Liver (tissue), 9 donors: Measurements from ENCODE around the gene ZNFX1. TPM values are rescaled to one million over a fixed set of nuclear protein-coding genes. Genes with fewer than 3 reads are reported as not detected.

ENCODE experiments used
- DNase-seq: peaks from one replicate; pipeline ENCODE4 v3.0.0-alpha.2; 2017; ENCODE audit warnings: low spot score
- H3K27ac ChIP-seq, 2 donors: one replicate each; pipeline ENCODE4 v1.7.0; 2013; ENCODE audit warnings: inconsistent platforms in 2 of 2, low read length in 2 of 2, control low read depth in 1 of 2, low read depth in 1 of 2, mild to moderate bottlenecking in 1 of 2
- H3K27me3 ChIP-seq, 4 donors: one replicate each; pipeline versions ENCODE4 v1.6.1 to v1.7.0; 2013; ENCODE audit warnings: low read length in 3 of 4, inconsistent platforms in 1 of 4, mild to moderate bottlenecking in 1 of 4, moderate library complexity in 1 of 4; ENCODE audit not compliant: control insufficient read depth in 4 of 4, insufficient read depth in 4 of 4
- H3K36me3 ChIP-seq, 4 donors: one replicate each; pipeline versions ENCODE4 v1.6.1 to v1.7.0; 2013; ENCODE audit warnings: low read length in 3 of 4, mild to moderate bottlenecking in 3 of 4, low read depth in 1 of 4, moderate library complexity in 1 of 4; ENCODE audit not compliant: control insufficient read depth in 4 of 4, insufficient read depth in 3 of 4
- H3K4me1 ChIP-seq, 4 donors: one replicate each; pipeline versions ENCODE4 v1.6.1 to v1.7.0; 2013; ENCODE audit warnings: low read length in 3 of 4, mild to moderate bottlenecking in 3 of 4, moderate library complexity in 1 of 4; ENCODE audit not compliant: control insufficient read depth in 4 of 4, insufficient read depth in 4 of 4
- H3K4me3 ChIP-seq, 3 donors: one replicate each; pipeline versions ENCODE4 v1.6.1 to v1.7.0; 2013; ENCODE audit warnings: low read length in 3 of 3, control low read depth in 1 of 3, low read depth in 1 of 3, mild to moderate bottlenecking in 1 of 3
- H3K9ac ChIP-seq, 2 donors: one replicate each; pipeline ENCODE4 v1.7.0; 2013; ENCODE audit warnings: low read length in 2 of 2, mild to moderate bottlenecking in 2 of 2, moderate library complexity in 2 of 2, control low read depth in 1 of 2, low read depth in 1 of 2
- H3K9me3 ChIP-seq, 4 donors: one replicate each; pipeline versions ENCODE4 v1.6.1 to v1.7.0; 2013; ENCODE audit warnings: low read length in 3 of 4; ENCODE audit not compliant: control insufficient read depth in 4 of 4
- EGR1 ChIP-seq, 2 donors: IDR thresholded peaks; 2 replicates each; pipeline ENCODE4 v1.6.1; 2016 to 2018; ENCODE audit warnings: antibody characterized with exemption in 2 of 2, low read depth in 2 of 2
- FOXA1 ChIP-seq: IDR thresholded peaks from 2 replicates; pipeline ENCODE4 v1.6.1; 2016; ENCODE audit warnings: antibody characterized with exemption
- FOXA2 ChIP-seq: IDR thresholded peaks from 2 replicates; pipeline ENCODE4 v1.6.1; 2016; ENCODE audit warnings: antibody characterized with exemption
- GABPA ChIP-seq, 2 donors: IDR thresholded peaks in 1 of 2; conservative IDR thresholded peaks in 1 of 2; 2 replicates each; pipeline ENCODE4 v1.6.1; 2016; ENCODE audit warnings: antibody characterized with exemption in 2 of 2, mild to moderate bottlenecking in 1 of 2, moderate library complexity in 1 of 2
- HNF4A ChIP-seq, 2 donors: conservative IDR thresholded peaks; 2 replicates each; pipeline ENCODE4 v1.6.1; 2016; ENCODE audit warnings: antibody characterized with exemption in 2 of 2, mild to moderate bottlenecking in 2 of 2
- HNF4G ChIP-seq: IDR thresholded peaks from 2 replicates; pipeline ENCODE4 v1.6.1; 2016; ENCODE audit warnings: antibody characterized with exemption
- JUND ChIP-seq, 2 donors: IDR thresholded peaks; 2 replicates each; pipeline ENCODE4 v1.6.1; 2016; ENCODE audit warnings: antibody characterized with exemption in 2 of 2
- NR2F2 ChIP-seq: IDR thresholded peaks from 2 replicates; pipeline ENCODE4 v1.6.1; 2016; ENCODE audit warnings: antibody characterized with exemption
- RAD21 ChIP-seq, 2 donors: IDR thresholded peaks; 2 replicates each; pipeline ENCODE4 v1.6.1; 2016; ENCODE audit warnings: antibody characterized with exemption in 2 of 2, mild to moderate bottlenecking in 2 of 2
- RXRA ChIP-seq, 2 donors: IDR thresholded peaks; 2 replicates each; pipeline ENCODE4 v1.6.1; 2017 to 2018; ENCODE audit warnings: antibody characterized with exemption in 2 of 2, mild to moderate bottlenecking in 1 of 2
- SP1 ChIP-seq: IDR thresholded peaks from 2 replicates; pipeline ENCODE4 v1.6.1; 2018; ENCODE audit warnings: antibody characterized with exemption, mild to moderate bottlenecking
- TAF1 ChIP-seq: conservative IDR thresholded peaks from 2 replicates; pipeline ENCODE4 v1.6.1; 2016; ENCODE audit warnings: antibody characterized with exemption, mild to moderate bottlenecking
- YY1 ChIP-seq: IDR thresholded peaks from 2 replicates; pipeline ENCODE4 v1.6.1; 2016; ENCODE audit warnings: antibody characterized with exemption, mild to moderate bottlenecking
- WGBS: extraction: QIAGEN DNeasy Blood & Tissue Kit; methylation state at CpG from one replicate; pipeline ENCODE4 v1.1.7; 2013; 5-methylcytosine and 5-hydroxymethylcytosine counted together
- polyA plus RNA-seq, 2 donors: library from polyadenylated mRNA; stranded (reverse) in 1 of 2; unstranded in 1 of 2; fragments of 200-250 nt in 1 of 2; fragments of >200 nt in 1 of 2; fragmentation: Nextera tagmentation in 1 of 2; extraction: Ambion mirVana in 1 of 2; gene quantifications; one replicate each; pipeline versions ENCODE4 v1.2.1 to v1.2.3, GENCODE V29; 2013 to 2015
- total RNA-seq, 2 donors: library from RNA; depleted of rRNA; stranded (reverse); fragments of >200 nt; gene quantifications; one replicate each; pipeline ENCODE4 v1.2.3, GENCODE V29; 2014
- TF ChIP-seq, protein P1 (sequence below): IDR thresholded peaks from 2 replicates; pipeline ENCODE4 v1.6.1; 2016; ENCODE audit warnings: antibody characterized with exemption
- TF ChIP-seq, protein P2 (sequence below): fragments of 150-350 bp; IDR thresholded peaks from 2 replicates; pipeline ENCODE4 v1.5.1; 2017; ENCODE audit warnings: improper control_type of control experiment, low read depth, low read length; ENCODE audit not compliant: missing input control
- TF ChIP-seq, protein P3 (sequence below): IDR thresholded peaks from 2 replicates; pipeline ENCODE4 v1.6.1; 2016; ENCODE audit warnings: antibody characterized with exemption, mild to moderate bottlenecking
- TF ChIP-seq, protein P4 (sequence below): IDR thresholded peaks from 2 replicates; pipeline ENCODE4 v1.6.1; 2016; ENCODE audit warnings: antibody characterized with exemption
- TF ChIP-seq, protein P5 (sequence below): IDR thresholded peaks from 2 replicates; pipeline ENCODE4 v1.6.1; 2016; ENCODE audit warnings: antibody characterized with exemption
- donor health status: healthy.
- donor health status: healthy.
- donor health status: healthy.
- donor health status: healthy.
- donor health status: healthy.

The ZNFX1 gene
- total and polyA plus RNA-seq, 4 donors, result 6.9 to 16.1 (median 8.7) TPM

DNA sequence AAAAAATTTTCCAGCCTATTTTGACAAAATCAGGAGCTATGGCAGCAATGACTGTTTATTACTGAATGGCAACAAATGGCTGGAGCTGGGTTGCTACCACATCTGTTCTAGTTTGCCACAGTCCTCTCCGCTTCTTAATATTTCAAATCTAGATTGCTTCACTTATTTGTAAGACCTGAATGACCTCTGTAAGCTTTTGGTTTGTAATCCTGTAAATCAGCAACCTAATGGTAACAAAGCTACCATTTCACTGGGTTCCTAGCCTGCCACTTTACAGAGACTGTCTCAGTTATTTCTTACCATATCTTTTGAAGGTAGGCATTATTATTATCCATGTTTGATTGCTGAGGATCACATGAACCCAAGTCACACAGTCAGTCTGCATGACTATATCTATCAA is 15.4 kb downstream of the ZNFX1 start:
- no peak overlapping the region for H3K9ac ChIP-seq
- no peak for TF ChIP-seq FOXA2
- peak; percentile 66 for TF ChIP-seq YY1
- no peak for TF ChIP-seq NR2F2
- TF ChIP-seq FOXA1, result no peak
- TF ChIP-seq, protein P1, sequence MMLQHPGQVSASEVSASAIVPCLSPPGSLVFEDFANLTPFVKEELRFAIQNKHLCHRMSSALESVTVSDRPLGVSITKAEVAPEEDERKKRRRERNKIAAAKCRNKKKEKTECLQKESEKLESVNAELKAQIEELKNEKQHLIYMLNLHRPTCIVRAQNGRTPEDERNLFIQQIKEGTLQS, result no peak
- no peak for TF ChIP-seq GABPA (IDR thresholded peaks at IDR 0.05 in 1 of 2, conservative IDR thresholded peaks at IDR 0.05 in 1 of 2)
- TF ChIP-seq, protein P2, sequence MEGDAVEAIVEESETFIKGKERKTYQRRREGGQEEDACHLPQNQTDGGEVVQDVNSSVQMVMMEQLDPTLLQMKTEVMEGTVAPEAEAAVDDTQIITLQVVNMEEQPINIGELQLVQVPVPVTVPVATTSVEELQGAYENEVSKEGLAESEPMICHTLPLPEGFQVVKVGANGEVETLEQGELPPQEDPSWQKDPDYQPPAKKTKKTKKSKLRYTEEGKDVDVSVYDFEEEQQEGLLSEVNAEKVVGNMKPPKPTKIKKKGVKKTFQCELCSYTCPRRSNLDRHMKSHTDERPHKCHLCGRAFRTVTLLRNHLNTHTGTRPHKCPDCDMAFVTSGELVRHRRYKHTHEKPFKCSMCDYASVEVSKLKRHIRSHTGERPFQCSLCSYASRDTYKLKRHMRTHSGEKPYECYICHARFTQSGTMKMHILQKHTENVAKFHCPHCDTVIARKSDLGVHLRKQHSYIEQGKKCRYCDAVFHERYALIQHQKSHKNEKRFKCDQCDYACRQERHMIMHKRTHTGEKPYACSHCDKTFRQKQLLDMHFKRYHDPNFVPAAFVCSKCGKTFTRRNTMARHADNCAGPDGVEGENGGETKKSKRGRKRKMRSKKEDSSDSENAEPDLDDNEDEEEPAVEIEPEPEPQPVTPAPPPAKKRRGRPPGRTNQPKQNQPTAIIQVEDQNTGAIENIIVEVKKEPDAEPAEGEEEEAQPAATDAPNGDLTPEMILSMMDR, result no peak
- no peak for TF ChIP-seq SP1
- TF ChIP-seq JUND (IDR thresholded peaks at IDR 0.05), result no peak
- TF ChIP-seq, protein P3, sequence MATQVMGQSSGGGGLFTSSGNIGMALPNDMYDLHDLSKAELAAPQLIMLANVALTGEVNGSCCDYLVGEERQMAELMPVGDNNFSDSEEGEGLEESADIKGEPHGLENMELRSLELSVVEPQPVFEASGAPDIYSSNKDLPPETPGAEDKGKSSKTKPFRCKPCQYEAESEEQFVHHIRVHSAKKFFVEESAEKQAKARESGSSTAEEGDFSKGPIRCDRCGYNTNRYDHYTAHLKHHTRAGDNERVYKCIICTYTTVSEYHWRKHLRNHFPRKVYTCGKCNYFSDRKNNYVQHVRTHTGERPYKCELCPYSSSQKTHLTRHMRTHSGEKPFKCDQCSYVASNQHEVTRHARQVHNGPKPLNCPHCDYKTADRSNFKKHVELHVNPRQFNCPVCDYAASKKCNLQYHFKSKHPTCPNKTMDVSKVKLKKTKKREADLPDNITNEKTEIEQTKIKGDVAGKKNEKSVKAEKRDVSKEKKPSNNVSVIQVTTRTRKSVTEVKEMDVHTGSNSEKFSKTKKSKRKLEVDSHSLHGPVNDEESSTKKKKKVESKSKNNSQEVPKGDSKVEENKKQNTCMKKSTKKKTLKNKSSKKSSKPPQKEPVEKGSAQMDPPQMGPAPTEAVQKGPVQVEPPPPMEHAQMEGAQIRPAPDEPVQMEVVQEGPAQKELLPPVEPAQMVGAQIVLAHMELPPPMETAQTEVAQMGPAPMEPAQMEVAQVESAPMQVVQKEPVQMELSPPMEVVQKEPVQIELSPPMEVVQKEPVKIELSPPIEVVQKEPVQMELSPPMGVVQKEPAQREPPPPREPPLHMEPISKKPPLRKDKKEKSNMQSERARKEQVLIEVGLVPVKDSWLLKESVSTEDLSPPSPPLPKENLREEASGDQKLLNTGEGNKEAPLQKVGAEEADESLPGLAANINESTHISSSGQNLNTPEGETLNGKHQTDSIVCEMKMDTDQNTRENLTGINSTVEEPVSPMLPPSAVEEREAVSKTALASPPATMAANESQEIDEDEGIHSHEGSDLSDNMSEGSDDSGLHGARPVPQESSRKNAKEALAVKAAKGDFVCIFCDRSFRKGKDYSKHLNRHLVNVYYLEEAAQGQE, result no peak
- TF ChIP-seq, protein P4, sequence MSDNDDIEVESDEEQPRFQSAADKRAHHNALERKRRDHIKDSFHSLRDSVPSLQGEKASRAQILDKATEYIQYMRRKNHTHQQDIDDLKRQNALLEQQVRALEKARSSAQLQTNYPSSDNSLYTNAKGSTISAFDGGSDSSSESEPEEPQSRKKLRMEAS, result no peak
- TF ChIP-seq RAD21 (IDR thresholded peaks at IDR 0.05), result no peak
- TF ChIP-seq EGR1 (IDR thresholded peaks at IDR 0.05; ENCODE audit: low read depth in 2 of 2), result no peak
- peak; percentile 28 to 60 for TF ChIP-seq RXRA (IDR thresholded peaks at IDR 0.05)
- no peak for TF ChIP-seq TAF1
- TF ChIP-seq, protein P5, sequence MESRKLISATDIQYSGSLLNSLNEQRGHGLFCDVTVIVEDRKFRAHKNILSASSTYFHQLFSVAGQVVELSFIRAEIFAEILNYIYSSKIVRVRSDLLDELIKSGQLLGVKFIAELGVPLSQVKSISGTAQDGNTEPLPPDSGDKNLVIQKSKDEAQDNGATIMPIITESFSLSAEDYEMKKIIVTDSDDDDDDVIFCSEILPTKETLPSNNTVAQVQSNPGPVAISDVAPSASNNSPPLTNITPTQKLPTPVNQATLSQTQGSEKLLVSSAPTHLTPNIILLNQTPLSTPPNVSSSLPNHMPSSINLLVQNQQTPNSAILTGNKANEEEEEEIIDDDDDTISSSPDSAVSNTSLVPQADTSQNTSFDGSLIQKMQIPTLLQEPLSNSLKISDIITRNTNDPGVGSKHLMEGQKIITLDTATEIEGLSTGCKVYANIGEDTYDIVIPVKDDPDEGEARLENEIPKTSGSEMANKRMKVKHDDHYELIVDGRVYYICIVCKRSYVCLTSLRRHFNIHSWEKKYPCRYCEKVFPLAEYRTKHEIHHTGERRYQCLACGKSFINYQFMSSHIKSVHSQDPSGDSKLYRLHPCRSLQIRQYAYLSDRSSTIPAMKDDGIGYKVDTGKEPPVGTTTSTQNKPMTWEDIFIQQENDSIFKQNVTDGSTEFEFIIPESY, result no peak
- TF ChIP-seq HNF4G, result no peak
- peak in 1 of 2 donors; percentile 32 for TF ChIP-seq HNF4A (conservative IDR thresholded peaks at IDR 0.05)
- no peaks in the 10 kb centered on the region for H3K27me3 ChIP-seq
- WGBS, result 48% methylated on average over 1 of the region's 1 CpG
- no peaks in the 10 kb centered on the region for H3K9me3 ChIP-seq
- H3K4me3 ChIP-seq, result no peak overlapping the region
- no peak for DNase-seq
- no peak overlapping the region for H3K27ac ChIP-seq
- H3K4me1 ChIP-seq, result peaks cover 3 to 8% (median 7%) of the 10 kb centered on the region in 4 donors
- peaks cover 18 to 56% (median 52%) of the 10 kb centered on the region in 4 donors for H3K36me3 ChIP-seq
